Activated CD8-positive, alpha-beta memory T cell treated with anti-CD3 and anti-CD28 coated beads, Interleukin-2, amount 50 U/mL, for 24 hours (primary cell): Measurements from ENCODE around the gene MICAL1.

Experiments used
- DNase-seq: peaks from one replicate; pipeline ENCODE4 v3.0.0-alpha.2; 2020; ENCODE audit errors: extremely low read depth

Gene MICAL1, protein sequence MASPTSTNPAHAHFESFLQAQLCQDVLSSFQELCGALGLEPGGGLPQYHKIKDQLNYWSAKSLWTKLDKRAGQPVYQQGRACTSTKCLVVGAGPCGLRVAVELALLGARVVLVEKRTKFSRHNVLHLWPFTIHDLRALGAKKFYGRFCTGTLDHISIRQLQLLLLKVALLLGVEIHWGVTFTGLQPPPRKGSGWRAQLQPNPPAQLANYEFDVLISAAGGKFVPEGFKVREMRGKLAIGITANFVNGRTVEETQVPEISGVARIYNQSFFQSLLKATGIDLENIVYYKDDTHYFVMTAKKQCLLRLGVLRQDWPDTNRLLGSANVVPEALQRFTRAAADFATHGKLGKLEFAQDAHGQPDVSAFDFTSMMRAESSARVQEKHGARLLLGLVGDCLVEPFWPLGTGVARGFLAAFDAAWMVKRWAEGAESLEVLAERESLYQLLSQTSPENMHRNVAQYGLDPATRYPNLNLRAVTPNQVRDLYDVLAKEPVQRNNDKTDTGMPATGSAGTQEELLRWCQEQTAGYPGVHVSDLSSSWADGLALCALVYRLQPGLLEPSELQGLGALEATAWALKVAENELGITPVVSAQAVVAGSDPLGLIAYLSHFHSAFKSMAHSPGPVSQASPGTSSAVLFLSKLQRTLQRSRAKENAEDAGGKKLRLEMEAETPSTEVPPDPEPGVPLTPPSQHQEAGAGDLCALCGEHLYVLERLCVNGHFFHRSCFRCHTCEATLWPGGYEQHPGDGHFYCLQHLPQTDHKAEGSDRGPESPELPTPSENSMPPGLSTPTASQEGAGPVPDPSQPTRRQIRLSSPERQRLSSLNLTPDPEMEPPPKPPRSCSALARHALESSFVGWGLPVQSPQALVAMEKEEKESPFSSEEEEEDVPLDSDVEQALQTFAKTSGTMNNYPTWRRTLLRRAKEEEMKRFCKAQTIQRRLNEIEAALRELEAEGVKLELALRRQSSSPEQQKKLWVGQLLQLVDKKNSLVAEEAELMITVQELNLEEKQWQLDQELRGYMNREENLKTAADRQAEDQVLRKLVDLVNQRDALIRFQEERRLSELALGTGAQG

GRCh38 chr6:109455437-109456110 lies at the start of gene MICAL1:
Gene MICAL1 (minus strand): TSS chr6:109455772. CDS start chr6:109454196, 1,576 bp downstream.
- peak; percentile 14 for DNase-seq

DNA sequence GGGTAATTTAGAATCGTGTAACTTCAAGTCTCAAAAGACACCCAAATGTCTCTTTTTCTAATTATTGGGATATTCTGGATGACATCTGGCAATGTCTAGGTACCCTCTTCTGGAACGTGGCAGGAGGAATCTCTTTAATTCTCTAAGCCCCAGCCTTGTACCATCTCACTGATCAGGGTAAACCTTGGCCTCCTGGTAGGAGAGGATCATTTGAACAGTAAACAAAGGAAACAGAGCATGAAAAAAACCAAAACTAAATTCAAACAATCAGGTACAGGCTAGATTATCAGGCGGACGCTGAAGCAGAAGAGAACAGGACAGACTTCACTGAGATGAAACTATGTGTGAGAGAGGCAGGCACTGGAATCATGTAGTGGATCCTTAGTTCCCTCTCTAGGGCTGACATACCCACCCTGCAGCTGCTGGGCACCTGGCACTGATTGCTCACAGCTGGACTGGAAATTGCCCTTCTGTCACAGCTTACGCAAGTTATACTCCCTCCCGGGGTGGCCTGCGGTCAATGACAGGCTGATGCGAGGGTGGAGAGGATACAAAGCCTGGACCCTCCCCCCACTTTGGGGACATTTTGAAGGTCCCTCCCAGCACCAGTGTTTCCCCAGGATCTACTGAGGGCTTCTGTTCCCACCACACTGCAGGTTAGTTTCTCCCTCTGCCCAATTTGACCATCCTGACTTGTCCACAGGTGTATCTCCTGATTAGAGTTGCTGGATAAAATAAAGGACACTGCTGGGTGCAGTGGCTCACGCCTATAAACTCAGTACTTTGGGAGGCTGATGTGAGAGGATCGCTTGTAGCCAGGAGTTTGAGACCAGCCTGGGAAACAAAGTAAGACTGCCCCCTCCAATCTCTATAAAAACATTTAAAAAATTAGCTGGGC lies 48.0 kb upstream of the MICAL1 start:
- DNase-seq, result no peak

DNA sequence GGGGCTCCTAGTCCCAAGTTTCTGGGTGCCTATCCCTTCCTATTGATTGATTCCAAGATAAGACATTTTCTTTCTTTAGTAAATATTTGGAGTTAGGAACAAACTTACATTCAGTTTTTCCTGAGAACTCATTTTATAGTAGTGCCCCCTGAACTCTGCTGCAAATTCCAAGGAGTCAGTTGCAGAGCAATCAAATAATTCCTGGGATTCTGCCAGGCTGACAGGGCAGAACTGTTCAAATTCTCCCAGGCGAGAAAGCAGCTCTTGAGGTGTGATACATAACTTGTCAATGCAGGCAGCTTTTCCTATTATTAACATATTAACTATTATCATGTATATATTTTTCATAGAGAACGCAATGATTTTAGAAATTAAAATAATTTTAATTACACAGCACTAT lies 43.4 kb upstream of the MICAL1 start:
- DNase-seq, result no peak

DNA sequence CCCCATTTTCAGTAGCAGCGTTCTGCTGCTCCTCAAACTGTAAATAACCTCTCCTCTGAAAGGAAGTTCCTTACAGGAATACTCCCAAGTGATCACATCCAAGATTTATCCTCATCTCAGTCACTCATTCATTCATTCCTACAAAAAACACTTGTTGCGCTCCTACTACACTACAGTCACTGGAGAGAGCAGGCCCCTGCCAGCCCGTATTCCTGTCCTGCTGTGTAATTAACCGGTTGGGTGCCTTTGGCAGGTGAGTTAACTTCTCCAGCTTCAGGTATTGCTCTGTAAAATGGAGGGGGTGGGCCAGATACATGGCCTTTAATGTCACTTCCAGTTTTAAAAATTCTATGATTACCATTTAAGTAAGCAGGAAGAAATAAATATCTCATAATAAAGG lies 42.5 kb upstream of the MICAL1 start:
- no peak for DNase-seq

GRCh38 chr6:109496036-109496772 lies 40.6 kb upstream of the MICAL1 start:
- no peak for DNase-seq

- no peak for DNase-seq
Measured at GRCh38 chr6:109493865-109494264, 38.3 kb upstream of the MICAL1 start.

GRCh38 chr6:109491207-109491938 lies 35.8 kb upstream of the MICAL1 start:
- DNase-seq, result no peak

- no peak for DNase-seq
Measured at GRCh38 chr6:109490713-109491112, 35.1 kb upstream of the MICAL1 start.

GRCh38 chr6:109488001-109488400 lies 32.4 kb upstream of the MICAL1 start:
- DNase-seq, result no peak

DNA sequence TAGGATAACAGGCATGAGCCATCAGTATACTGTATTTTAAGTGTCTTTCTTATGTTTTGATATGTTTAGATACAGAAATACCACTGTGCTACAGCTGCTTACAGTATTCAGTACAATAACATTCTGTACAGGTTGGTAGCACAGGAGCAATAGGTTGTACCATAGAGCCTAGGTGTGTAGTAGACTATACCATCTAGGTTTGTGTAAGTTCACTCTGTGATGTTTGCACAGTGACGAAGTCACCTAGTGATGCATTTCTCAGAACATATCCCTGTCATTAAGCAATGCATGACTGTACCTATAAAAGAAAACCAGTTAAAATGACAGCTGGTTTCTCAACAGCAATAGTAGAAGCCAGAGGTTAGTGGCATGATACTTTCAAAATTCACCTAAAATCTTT lies 30.5 kb upstream of the MICAL1 start:
- no peak for DNase-seq

- DNase-seq, result no peak
Measured at GRCh38 chr6:109485266-109485935, 29.8 kb upstream of the MICAL1 start.

- no peak for DNase-seq
Measured at GRCh38 chr6:109484122-109484521, 28.6 kb upstream of the MICAL1 start.

- no peak for DNase-seq
Measured at GRCh38 chr6:109483735-109484057, 28.1 kb upstream of the MICAL1 start.

GRCh38 chr6:109482905-109483734 lies 27.5 kb upstream of the MICAL1 start, which contains the start of gene ZBTB24:
Gene ZBTB24 (minus strand): TSS chr6:109483219. CDS start chr6:109482026, 1,193 bp downstream.
- peak; percentile 64 for DNase-seq

GRCh38 chr6:109480993-109481480 lies 25.5 kb upstream of the MICAL1 start:
- DNase-seq, result no peak

DNA sequence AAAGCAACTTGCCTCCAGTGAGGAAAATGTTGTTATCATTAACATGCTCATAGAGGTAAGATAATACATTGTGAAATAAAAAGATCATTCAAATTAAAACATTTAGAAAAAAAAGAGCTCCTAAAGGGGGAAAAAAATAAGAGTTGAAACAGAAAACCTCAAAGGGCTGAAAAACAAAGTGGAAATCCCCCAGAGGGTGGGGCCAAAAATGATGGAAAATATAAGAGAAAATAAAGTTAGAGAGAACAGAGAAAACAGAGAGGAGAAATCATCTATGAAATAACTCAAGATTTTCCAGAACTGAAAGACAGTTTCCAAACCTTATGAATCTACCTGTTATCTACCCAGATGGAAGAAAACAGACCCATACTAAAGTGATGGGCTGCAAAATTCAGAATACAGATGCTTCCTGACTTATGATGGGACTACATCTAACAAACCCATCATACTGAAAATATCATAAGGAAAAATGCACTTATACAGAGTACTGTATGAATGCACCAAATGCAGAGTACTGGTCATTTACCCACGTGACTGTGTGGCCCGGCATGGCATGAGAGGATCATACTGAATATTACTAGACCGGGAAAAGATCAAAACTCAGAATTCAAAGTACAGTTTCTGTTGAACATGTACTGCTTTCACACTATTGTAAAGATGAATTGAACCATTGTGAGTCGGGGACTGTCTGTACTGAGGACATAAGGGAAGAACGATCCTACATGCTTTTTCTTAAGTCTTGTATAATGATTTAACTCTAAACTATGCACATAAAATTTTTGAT lies 23.5 kb upstream of the MICAL1 start:
- DNase-seq, result no peak

- DNase-seq, result no peak
Measured at GRCh38 chr6:109478222-109478805, 22.7 kb upstream of the MICAL1 start.
